HepG2 (cell line): Measurements from ENCODE around the gene MIPEP. TPM values are rescaled to one million over a fixed set of nuclear protein-coding genes. Genes with fewer than 3 reads are reported as not detected.

ENCODE experiments used
- ATAC-seq: fragments of 200-7000 bp; cut with Tn5 transposase; 3 replicates; pipeline ENCODE4 v1.9.1; 2020; ENCODE audit warnings: mild to moderate bottlenecking, moderate library complexity
- BruUV-seq: library from RNA; stranded (reverse); fragments of 400-500 nt; replicated peaks from 2 replicates; lab custom pipeline; 2021; lab: Mats Ljungman, UMichigan
- CTCF ChIA-PET: fragments of 300-600 bp; formaldehyde crosslinking; extraction: SDS; loops from one replicate; lab custom pipeline; 2021; ENCODE audit warnings: low total read pairs, inconsistent platforms, low intra/inter-chr PET ratio; lab: Yijun Ruan, JAX
- POLR2A ChIA-PET: fragments of 350-600 bp; sonication (Branson Sonifier 250); formaldehyde crosslinking; loops from one replicate; lab custom pipeline; 2020; ENCODE audit warnings: antibody characterized with exemption, inconsistent platforms; lab: Yijun Ruan, JAX
- DNase-seq: peaks from one replicate; pipeline ENCODE4 v3.0.0-alpha.2; 2015; ENCODE audit warnings: low spot score
- FAIRE-seq: peaks from 3 replicates; lab custom pipeline; 2011; peaks lifted over from hg19 to GRCh38; lab: Jason Lieb, UNC
- H2AFZ ChIP-seq: one replicate; pipeline ENCODE4 v1.6.1; 2011; ENCODE audit warnings: low read length, inconsistent platforms
- H3K27ac ChIP-seq: fragments of 300-600 bp; 3 replicates; pipeline ENCODE4 v1.8.0; 2011; ENCODE audit warnings: mixed run types, mild to moderate bottlenecking, mixed read lengths, low read length, inconsistent platforms; ENCODE audit not compliant: insufficient read depth; ENCODE audit errors: extremely low read length
- H3K27me3 ChIP-seq, 2 experiments: fragments of 200-600 bp in 1 of 2; 2 replicates in 1 of 2; 3 replicates in 1 of 2; pipeline versions ENCODE4 v1.6.0 to v1.8.0; 2011; ENCODE audit warnings: low read length in 2 of 2, mild to moderate bottlenecking in 2 of 2, moderate library complexity in 2 of 2, inconsistent platforms in 1 of 2; ENCODE audit not compliant: insufficient read depth in 2 of 2, control insufficient read depth in 1 of 2
- H3K36me3 ChIP-seq, 2 experiments: fragments of 200-600 bp in 1 of 2; replicated peaks in 1 of 2; 2 replicates in 1 of 2; 3 replicates in 1 of 2; pipeline versions ENCODE4 v1.5.1 to v1.8.0; 2011; ENCODE audit warnings: low read length in 2 of 2, inconsistent platforms in 1 of 2; ENCODE audit not compliant: insufficient read depth in 2 of 2, control insufficient read depth in 1 of 2
- H3K4me1 ChIP-seq: 2 replicates; pipeline ENCODE4 v1.5.1; 2012; ENCODE audit warnings: low read length, inconsistent platforms; ENCODE audit not compliant: insufficient read depth
- H3K4me2 ChIP-seq: 2 replicates; pipeline ENCODE4 v1.6.0; 2011; ENCODE audit warnings: low read depth, low read length, inconsistent platforms
- H3K4me3 ChIP-seq, 3 experiments: fragments of 200-600 bp in 1 of 3; sonication (generic), shearing (Covaris generic) in 1 of 3; replicated peaks in 1 of 3; 2 replicates each; pipeline ENCODE4 v1.5.1; 2011 to 2016; ENCODE audit warnings: low read length in 3 of 3, inconsistent platforms in 2 of 3, low read depth in 2 of 3, mild to moderate bottlenecking in 2 of 3, control low read depth in 1 of 3, mixed read lengths in 1 of 3; ENCODE audit not compliant: insufficient read depth in 1 of 3
- H3K79me2 ChIP-seq: one replicate; pipeline ENCODE4 v1.6.1; 2011; ENCODE audit warnings: low read length, inconsistent platforms; ENCODE audit not compliant: insufficient read depth
- H3K9ac ChIP-seq: 2 replicates; pipeline ENCODE4 v1.6.0; 2011; ENCODE audit warnings: mild to moderate bottlenecking, low read depth, low read length, inconsistent platforms; ENCODE audit not compliant: insufficient read depth
- H3K9me3 ChIP-seq: 2 replicates; pipeline ENCODE4 v1.5.1; 2012; ENCODE audit warnings: mild to moderate bottlenecking, low read length
- H4K20me1 ChIP-seq: 2 replicates; pipeline ENCODE4 v1.6.0; 2011; ENCODE audit warnings: inconsistent platforms, mild to moderate bottlenecking, low read length, moderate library complexity; ENCODE audit not compliant: insufficient read depth
- DDIT3 ChIP-seq: sonication (generic); formaldehyde crosslinking; IDR thresholded peaks from 2 replicates; pipeline ENCODE4 v1.4.0; 2020; ENCODE audit warnings: mild to moderate bottlenecking, missing genetic modification reagents
- HHEX ChIP-seq: IDR thresholded peaks from 2 replicates; pipeline ENCODE4 v1.6.1; 2016; ENCODE audit warnings: control low read depth
- KDM1A ChIP-seq: IDR thresholded peaks from 2 replicates; pipeline ENCODE4 v1.6.1; 2016; ENCODE audit warnings: missing compliant biosample characterization
- MLXIP ChIP-seq: sonication (generic); formaldehyde crosslinking; IDR thresholded peaks from 2 replicates; pipeline ENCODE4 v1.9.0; 2021; ENCODE audit warnings: missing genetic modification reagents, borderline replicate concordance
- MXI1 ChIP-seq: IDR thresholded peaks from 3 replicates; pipeline ENCODE4 v1.6.1; 2012; ENCODE audit warnings: low read depth, low read length, inconsistent platforms, borderline replicate concordance
- PAWR ChIP-seq: sonication (generic); formaldehyde crosslinking; IDR thresholded peaks from 2 replicates; pipeline ENCODE4 v1.4.0; 2020; ENCODE audit warnings: missing genetic modification reagents, mild to moderate bottlenecking, borderline replicate concordance
- POLR2AphosphoS5 ChIP-seq: IDR thresholded peaks from 2 replicates; pipeline ENCODE4 v1.6.1; 2012; ENCODE audit warnings: low read depth, low read length
- RAD51 ChIP-seq: fragments of 450-650 bp; IDR thresholded peaks from 2 replicates; pipeline ENCODE4 v1.6.1; 2016; ENCODE audit warnings: borderline replicate concordance
- RBFOX2 ChIP-seq: fragments of 200-400 bp; formaldehyde crosslinking; IDR thresholded peaks from 2 replicates; pipeline ENCODE4 v1.6.1; 2017; ENCODE audit warnings: low read depth, mild to moderate bottlenecking, low read length
- STAT5B ChIP-seq: sonication (generic); formaldehyde crosslinking; IDR thresholded peaks from 2 replicates; pipeline ENCODE4 v1.4.0; 2020; ENCODE audit warnings: missing genetic modification reagents
- ZBTB8A ChIP-seq: sonication (generic); formaldehyde crosslinking; IDR thresholded peaks from 2 replicates; pipeline ENCODE4 v1.4.0; 2020; ENCODE audit warnings: mild to moderate bottlenecking, low read depth, missing genetic modification reagents, borderline replicate concordance
- ZNF382 ChIP-seq: sonication (generic); formaldehyde crosslinking; IDR thresholded peaks from 2 replicates; pipeline ENCODE4 v1.5.0; 2020; ENCODE audit warnings: missing genetic modification reagents, mild to moderate bottlenecking, borderline replicate concordance
- WGBS: methylation state at CpG from one replicate; pipeline ENCODE4 v1.1.6; 2017; ENCODE audit warnings: low lambda C conversion rate; 5-methylcytosine and 5-hydroxymethylcytosine counted together
- in situ Hi-C: cut with HindIII; loops from 2 replicates; pipeline ENCODE4 v1.10.0; 2017; ENCODE audit warnings: low pct_unique_long_range_greater_than_20kb; ENCODE audit not compliant: extremely low pct_ligation_motif_present
- intact Hi-C: fragments of 100-400 bp; cut with micrococcal nuclease; formaldehyde crosslinking; loops from one replicate; pipeline ENCODE4 v1.10.0; 2022; ENCODE audit not compliant: unreplicated experiment
- polyA plus RNA-seq, 8 experiments: library from polyadenylated mRNA; depleted of rRNA in 3 of 8; stranded (reverse) in 7 of 8; unstranded in 1 of 8; fragments of >200 nt; fragmentation: Illumina TruSeq in 4 of 8; extraction: Trizol in 4 of 8; gene quantifications; 2 replicates each; pipeline versions ENCODE4 v1.2.1 to v1.2.3, GENCODE V29; 2011 to 2016; ENCODE audit warnings: low read depth in 4 of 8, missing spikeins in 1 of 8, mixed read lengths in 1 of 8; ENCODE audit not compliant: insufficient read depth in 1 of 8
- total RNA-seq, 5 experiments: library from RNA; depleted of rRNA; stranded (reverse); fragments of >200 nt; fragmentation: Illumina TruSeq; extraction: Trizol; gene quantifications; 2 replicates each; pipeline ENCODE4 v1.2.3, GENCODE V29; 2016; ENCODE audit warnings: low read depth in 1 of 5
- TF ChIP-seq, protein P1 (sequence below): sonication (generic); formaldehyde crosslinking; IDR thresholded peaks from 2 replicates; pipeline ENCODE4 v1.4.0; 2020; ENCODE audit warnings: missing genetic modification reagents
- TF ChIP-seq, protein P2 (sequence below): sonication (generic); formaldehyde crosslinking; IDR thresholded peaks from 2 replicates; pipeline ENCODE4 v1.5.0; 2020; ENCODE audit warnings: missing genetic modification reagents

Gene MIPEP
- total and polyA plus RNA-seq, 2 of the 13 experiments (the other 11 are each of a cell fraction or from before 2014, with no cell fraction given): 9.3 to 24.1 TPM

DNA sequence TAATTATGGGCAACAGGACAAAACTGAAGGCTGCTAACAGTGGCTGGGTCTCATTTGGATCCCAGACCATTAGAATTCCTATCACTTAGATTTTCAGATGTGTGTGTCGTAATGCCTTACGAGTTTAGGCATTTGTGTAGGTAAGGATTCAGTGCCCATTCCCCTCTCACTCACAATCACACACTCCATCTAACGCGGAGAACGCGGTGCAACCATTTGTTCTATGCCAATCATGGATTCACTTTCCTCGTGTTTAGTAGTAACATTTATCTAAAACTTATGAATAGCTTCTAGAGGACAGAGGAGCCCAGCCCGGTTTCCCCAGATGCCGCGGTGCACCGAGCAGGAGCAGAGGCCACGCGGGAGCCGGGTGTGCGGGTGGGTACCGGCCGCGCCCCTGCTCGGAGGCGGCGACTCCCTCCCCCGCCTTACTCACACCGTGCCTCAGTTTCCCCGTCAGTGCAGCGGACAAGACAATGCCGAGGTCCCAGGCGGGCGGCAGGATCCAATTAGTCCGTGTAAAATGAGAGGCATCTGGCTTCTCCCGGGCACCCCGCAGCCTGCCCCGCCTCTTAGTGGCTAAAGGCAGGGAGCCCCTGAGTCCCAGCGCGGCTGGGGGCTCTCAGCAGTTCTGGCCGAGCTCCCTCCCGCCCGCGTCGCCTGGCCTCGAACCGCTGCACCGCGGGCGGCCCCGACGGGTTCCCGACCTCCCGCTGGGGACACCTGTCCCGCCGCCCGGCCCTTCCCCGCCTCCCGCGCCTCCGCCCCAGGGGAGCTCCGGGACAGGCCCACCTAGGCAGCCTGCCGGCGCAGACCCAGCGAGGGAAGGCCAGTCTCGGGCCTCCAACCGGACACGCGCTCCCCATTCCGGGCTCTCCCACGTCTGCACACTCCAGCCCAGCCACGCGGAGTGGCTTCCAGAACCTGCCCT, 14.0 kb upstream of the MIPEP start (continued):
- TF ChIP-seq RBFOX2 (no peak), RAD51 (no peak)

- CTCF ChIA-PET: no interaction called here
- TF ChIP-seq MLXIP (no peak), STAT5B (CRISPR knock-in tag) (no peak), KDM1A (CRISPR knock-in tag) (no peak), HHEX (no peak), MXI1 (no peak), DDIT3 (CRISPR knock-in tag) (no peak), PAWR (no peak), POLR2AphosphoS5 (no peak), ZNF382 (CRISPR knock-in tag) (no peak), ZBTB8A (CRISPR knock-in tag) (no peak)
- TF ChIP-seq, protein P1, sequence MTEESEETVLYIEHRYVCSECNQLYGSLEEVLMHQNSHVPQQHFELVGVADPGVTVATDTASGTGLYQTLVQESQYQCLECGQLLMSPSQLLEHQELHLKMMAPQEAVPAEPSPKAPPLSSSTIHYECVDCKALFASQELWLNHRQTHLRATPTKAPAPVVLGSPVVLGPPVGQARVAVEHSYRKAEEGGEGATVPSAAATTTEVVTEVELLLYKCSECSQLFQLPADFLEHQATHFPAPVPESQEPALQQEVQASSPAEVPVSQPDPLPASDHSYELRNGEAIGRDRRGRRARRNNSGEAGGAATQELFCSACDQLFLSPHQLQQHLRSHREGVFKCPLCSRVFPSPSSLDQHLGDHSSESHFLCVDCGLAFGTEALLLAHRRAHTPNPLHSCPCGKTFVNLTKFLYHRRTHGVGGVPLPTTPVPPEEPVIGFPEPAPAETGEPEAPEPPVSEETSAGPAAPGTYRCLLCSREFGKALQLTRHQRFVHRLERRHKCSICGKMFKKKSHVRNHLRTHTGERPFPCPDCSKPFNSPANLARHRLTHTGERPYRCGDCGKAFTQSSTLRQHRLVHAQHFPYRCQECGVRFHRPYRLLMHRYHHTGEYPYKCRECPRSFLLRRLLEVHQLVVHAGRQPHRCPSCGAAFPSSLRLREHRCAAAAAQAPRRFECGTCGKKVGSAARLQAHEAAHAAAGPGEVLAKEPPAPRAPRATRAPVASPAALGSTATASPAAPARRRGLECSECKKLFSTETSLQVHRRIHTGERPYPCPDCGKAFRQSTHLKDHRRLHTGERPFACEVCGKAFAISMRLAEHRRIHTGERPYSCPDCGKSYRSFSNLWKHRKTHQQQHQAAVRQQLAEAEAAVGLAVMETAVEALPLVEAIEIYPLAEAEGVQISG (CRISPR knock-in tag): no peak
- TF ChIP-seq, protein P2, sequence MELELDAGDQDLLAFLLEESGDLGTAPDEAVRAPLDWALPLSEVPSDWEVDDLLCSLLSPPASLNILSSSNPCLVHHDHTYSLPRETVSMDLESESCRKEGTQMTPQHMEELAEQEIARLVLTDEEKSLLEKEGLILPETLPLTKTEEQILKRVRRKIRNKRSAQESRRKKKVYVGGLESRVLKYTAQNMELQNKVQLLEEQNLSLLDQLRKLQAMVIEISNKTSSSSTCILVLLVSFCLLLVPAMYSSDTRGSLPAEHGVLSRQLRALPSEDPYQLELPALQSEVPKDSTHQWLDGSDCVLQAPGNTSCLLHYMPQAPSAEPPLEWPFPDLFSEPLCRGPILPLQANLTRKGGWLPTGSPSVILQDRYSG (CRISPR knock-in tag): no peak
Measured at GRCh38 chr13:23901365-23901764, 12.2 kb upstream of the MIPEP start.

More at GRCh38 chr13:23901365-23901764, 12.2 kb upstream of the MIPEP start:
- DNase-seq (no peak), FAIRE-seq (no peak), ATAC-seq (peak; percentile 52; the same call in 2 of the 3 replicates)
- H3K79me2 ChIP-seq: no peaks in the 10 kb centered on the region
- no peak overlapping the region for H3K4me3 ChIP-seq
- intact Hi-C loops (no loop called here), in situ Hi-C loops (no loop called here)
- H3K4me2 ChIP-seq: no peak overlapping the region
- no peaks in the 10 kb centered on the region for H3K4me1 ChIP-seq
- POLR2A ChIA-PET: no interaction called here
- H3K27ac ChIP-seq: no peak overlapping the region
- no peak overlapping the region for H2AFZ ChIP-seq
- no peaks in the 10 kb centered on the region for H4K20me1 ChIP-seq
- peaks cover 3 to 15% of the 10 kb centered on the region in 2 experiments; a peak in 2 of 5 replicates for H3K27me3 ChIP-seq
- 3% methylated on average over 3 of the region's 4 CpGs for WGBS
- H3K36me3 ChIP-seq: no peaks in the 10 kb centered on the region
- no peaks in the 10 kb centered on the region for H3K9me3 ChIP-seq
- no peak overlapping the region for H3K9ac ChIP-seq
- BruUV-seq: no TSS peak
